SK-MEL-5 (cell line): Measurements from ENCODE around the gene HPCAL1. TPM values are rescaled to one million over a fixed set of nuclear protein-coding genes. Genes with fewer than 3 reads are reported as not detected.
"Not testable (repeated sequence)": the region's sequence is repeated elsewhere in the genome, so short reads cannot be mapped to it uniquely, and the experiment has no call there.

ENCODE experiments used
- DNase-seq: peaks from one replicate; pipeline ENCODE4 v3.0.0-alpha.2; 2016; ENCODE audit warnings: low read depth, low spot score
- in situ Hi-C: cut with HindIII; loops from 2 replicates; pipeline ENCODE4 v1.10.0; 2016; ENCODE audit warnings: low sequenced_read_pairs, high pct_unique_total_duplicates, low pct_unique_long_range_greater_than_20kb
- total RNA-seq: library from RNA; depleted of rRNA; stranded (reverse); fragments of >200 nt; shearing (Covaris generic); gene quantifications from 2 replicates; pipeline ENCODE4 v1.2.3, GENCODE V29; 2014

Gene HPCAL1
- total RNA-seq, 1 experiment from 2014 or later: 30.5 TPM

GRCh38 chr2:10279472-10279870, 23.2 kb upstream of the HPCAL1 start:
- DNase-seq: no peak
- in situ Hi-C loops: no loop called here

- in situ Hi-C loops: no loop called here
- no peak for DNase-seq
These were observed 22.7 kb upstream of the HPCAL1 start for GRCh38 chr2:10279946-10280463.

GRCh38 chr2:10281891-10282290, 20.8 kb upstream of the HPCAL1 start:
- in situ Hi-C loops: no loop called here
- DNase-seq: no peak

GRCh38 chr2:10282611-10283105, 20.0 kb upstream of the HPCAL1 start:
- in situ Hi-C loops: no loop called here
- no peak for DNase-seq

GRCh38 chr2:10283106-10284062, 19.3 kb upstream of the HPCAL1 start:
- DNase-seq: no peak
- in situ Hi-C loops: no loop called here

GRCh38 chr2:10284108-10284870, 18.4 kb upstream of the HPCAL1 start:
- peak; percentile 33 for DNase-seq
- in situ Hi-C loops: no loop called here

GRCh38 chr2:10285191-10285555, 17.5 kb upstream of the HPCAL1 start:
- in situ Hi-C loops: no loop called here
- DNase-seq: no peak

GRCh38 chr2:10285556-10286198, 17.0 kb upstream of the HPCAL1 start:
- in situ Hi-C loops: no loop called here
- DNase-seq: peak; percentile 63

GRCh38 chr2:10286216-10287037, 16.3 kb upstream of the HPCAL1 start:
- no peak for DNase-seq
- in situ Hi-C loops: no loop called here

GRCh38 chr2:10287761-10288160, 14.9 kb upstream of the HPCAL1 start:
- no peak for DNase-seq
- in situ Hi-C loops: no loop called here

GRCh38 chr2:10288606-10289005, 14.1 kb upstream of the HPCAL1 start:
- in situ Hi-C loops: no loop called here
- no peak for DNase-seq

- DNase-seq: no peak
- in situ Hi-C loops: no loop called here
These were observed 13.4 kb upstream of the HPCAL1 start for GRCh38 chr2:10289352-10289751.

- in situ Hi-C loops: no loop called here
These were observed 12.8 kb upstream of the HPCAL1 start for GRCh38 chr2:10289891-10290290.

GRCh38 chr2:10291376-10291775, 11.3 kb upstream of the HPCAL1 start:
- in situ Hi-C loops: not testable (repeated sequence)

More at GRCh38 chr2:10289891-10290290, 12.8 kb upstream of the HPCAL1 start:
- no peak for DNase-seq

GRCh38 chr2:10292033-10292432, 10.7 kb upstream of the HPCAL1 start:
- in situ Hi-C loops: no loop called here
- no peak for DNase-seq

More at GRCh38 chr2:10291376-10291775, 11.3 kb upstream of the HPCAL1 start:
- not testable (repeated sequence) for DNase-seq

- DNase-seq: no peak
- in situ Hi-C loops: no loop called here
These were observed 9.1 kb upstream of the HPCAL1 start for GRCh38 chr2:10293603-10294002.

- no peak for DNase-seq
These were observed 8.6 kb upstream of the HPCAL1 start for GRCh38 chr2:10294077-10294476.

More at GRCh38 chr2:10294077-10294476, 8.6 kb upstream of the HPCAL1 start:
- in situ Hi-C loops: no loop called here
